ENCODE results near the gene MXRA7.
A peak's percentile ranks its signal among the peaks of the same experiment; 100 is the strongest.
"Not testable (repeated sequence)": the region's sequence is repeated elsewhere in the genome, so short reads cannot be mapped to it uniquely, and the experiment has no call there.

The MXRA7 gene

GRCh38 chr17:76640550-76641380, 70.0 kb downstream of the MXRA7 start:
- H3K4me3 ChIP-seq (ENCODE audit: low read depth, low read length) = no peak overlapping the region
- TF ChIP-seq, protein P1, sequence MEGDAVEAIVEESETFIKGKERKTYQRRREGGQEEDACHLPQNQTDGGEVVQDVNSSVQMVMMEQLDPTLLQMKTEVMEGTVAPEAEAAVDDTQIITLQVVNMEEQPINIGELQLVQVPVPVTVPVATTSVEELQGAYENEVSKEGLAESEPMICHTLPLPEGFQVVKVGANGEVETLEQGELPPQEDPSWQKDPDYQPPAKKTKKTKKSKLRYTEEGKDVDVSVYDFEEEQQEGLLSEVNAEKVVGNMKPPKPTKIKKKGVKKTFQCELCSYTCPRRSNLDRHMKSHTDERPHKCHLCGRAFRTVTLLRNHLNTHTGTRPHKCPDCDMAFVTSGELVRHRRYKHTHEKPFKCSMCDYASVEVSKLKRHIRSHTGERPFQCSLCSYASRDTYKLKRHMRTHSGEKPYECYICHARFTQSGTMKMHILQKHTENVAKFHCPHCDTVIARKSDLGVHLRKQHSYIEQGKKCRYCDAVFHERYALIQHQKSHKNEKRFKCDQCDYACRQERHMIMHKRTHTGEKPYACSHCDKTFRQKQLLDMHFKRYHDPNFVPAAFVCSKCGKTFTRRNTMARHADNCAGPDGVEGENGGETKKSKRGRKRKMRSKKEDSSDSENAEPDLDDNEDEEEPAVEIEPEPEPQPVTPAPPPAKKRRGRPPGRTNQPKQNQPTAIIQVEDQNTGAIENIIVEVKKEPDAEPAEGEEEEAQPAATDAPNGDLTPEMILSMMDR (conservative IDR thresholded peaks at IDR 0.05; ENCODE audit: low read depth, low read length) = no peak
- peak; percentile 35 for DNase-seq (ENCODE audit: low read depth)

GRCh38 chr17:76638263-76638662, 72.5 kb downstream of the MXRA7 start:
- no peak for DNase-seq (ENCODE audit: low read depth)
- H3K4me3 ChIP-seq (ENCODE audit: low read depth, low read length) = no peak overlapping the region
- TF ChIP-seq, protein P1 (conservative IDR thresholded peaks at IDR 0.05; ENCODE audit: low read depth, low read length) = no peak

GRCh38 chr17:76636486-76637206, 74.1 kb downstream of the MXRA7 start:
- not testable (repeated sequence) for H3K4me3 ChIP-seq (ENCODE audit: low read depth, low read length); DNase-seq (ENCODE audit: low read depth)

DNA sequence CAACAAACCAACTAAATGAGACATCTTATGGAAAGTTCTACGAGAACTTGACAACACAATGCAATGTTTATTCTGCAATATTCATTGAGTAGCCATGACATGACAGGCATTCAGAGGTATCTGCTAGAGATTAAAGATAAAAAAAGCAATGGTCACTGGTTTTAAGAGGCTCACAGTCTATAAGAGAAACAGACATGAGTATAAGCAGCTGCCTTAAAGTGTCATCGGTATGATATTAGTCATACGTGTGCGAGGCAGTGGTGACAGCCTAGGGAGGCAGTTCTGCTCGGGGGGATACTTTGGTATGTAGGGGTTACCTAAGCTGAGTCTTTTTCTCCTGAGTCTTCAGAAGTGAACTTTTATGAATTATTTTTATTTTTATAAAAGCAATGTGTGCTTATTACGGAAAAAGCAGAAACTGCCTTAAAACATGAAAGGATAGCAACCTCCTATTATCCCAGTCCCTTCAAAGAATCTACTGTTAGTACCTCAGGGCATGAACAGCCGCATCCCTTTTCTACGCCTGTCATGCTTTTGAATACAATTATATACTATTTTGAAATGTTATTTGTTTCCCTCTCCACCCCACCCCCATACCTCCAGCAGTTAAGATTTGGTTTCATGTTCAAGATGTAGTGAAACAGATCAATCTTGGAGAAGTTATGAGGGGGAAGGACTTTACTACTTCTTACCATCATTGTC, 75.0 kb downstream of the MXRA7 start:
- no peak overlapping the region for H3K4me3 ChIP-seq (ENCODE audit: low read depth, low read length)
- TF ChIP-seq, protein P1 (conservative IDR thresholded peaks at IDR 0.05; ENCODE audit: low read depth, low read length) = no peak
- no peak for DNase-seq (ENCODE audit: low read depth)

- no peak for DNase-seq (ENCODE audit: low read depth)
- no peak overlapping the region for H3K4me3 ChIP-seq (ENCODE audit: low read depth, low read length)
- TF ChIP-seq, protein P1 (conservative IDR thresholded peaks at IDR 0.05; ENCODE audit: low read depth, low read length) = no peak
These were observed 75.7 kb downstream of the MXRA7 start for GRCh38 chr17:76635039-76635438.

DNA sequence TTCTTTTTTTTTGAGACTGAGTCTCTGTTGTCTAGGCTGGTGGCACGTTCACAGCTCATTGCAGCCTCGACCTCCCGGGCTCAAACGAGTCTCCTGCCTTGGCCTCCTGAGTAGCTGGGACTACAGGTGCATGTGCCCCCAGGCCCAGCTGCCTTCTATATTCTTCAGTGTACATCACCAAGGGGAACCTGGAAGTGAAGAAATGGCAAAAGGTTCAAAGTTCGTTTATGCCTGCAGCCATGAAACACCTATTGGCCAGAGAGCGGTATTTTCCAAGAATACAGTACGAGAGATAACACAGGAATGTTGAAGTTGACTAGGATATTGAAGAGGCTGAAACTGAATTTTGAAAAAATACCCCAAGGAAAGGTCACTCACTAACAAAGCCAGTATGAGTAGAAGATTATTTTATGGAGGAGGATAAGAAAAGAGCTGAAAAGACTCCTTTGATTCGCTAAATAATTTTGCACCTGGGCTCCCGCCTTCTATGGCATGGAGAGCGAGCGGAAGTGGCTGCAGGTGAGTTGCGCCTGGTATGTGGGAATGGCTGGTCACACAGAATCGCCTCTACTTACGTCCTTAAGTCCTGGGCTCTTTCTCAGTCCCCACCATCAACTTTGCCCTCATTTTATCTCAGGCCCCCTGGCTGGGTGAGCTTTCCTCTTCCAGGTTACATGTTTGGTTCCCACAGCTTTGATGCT, 77.0 kb downstream of the MXRA7 start:
- TF ChIP-seq, protein P1 (conservative IDR thresholded peaks at IDR 0.05; ENCODE audit: low read depth, low read length) = no peak
- DNase-seq (ENCODE audit: low read depth) = no peak

More for the DNA sequence above, 77.0 kb downstream of the MXRA7 start:
- H3K4me3 ChIP-seq (ENCODE audit: low read depth, low read length) = no peak overlapping the region

Measured in choroid plexus epithelial cell (primary cell).